Stimulated activated naive CD8-positive, alpha-beta T cell treated with anti-CD3 and anti-CD28 coated beads, Interleukin-15, amount 100 ng/mL, for 72 hours (primary cell): ENCODE measurements around the gene ANKEF1.
A peak's percentile ranks its signal among the peaks of the same experiment; 100 is the strongest.
"Not testable (repeated sequence)": the region's sequence is repeated elsewhere in the genome, so short reads cannot be mapped to it uniquely, and the experiment has no call there.

Experiments
- ATAC-seq: fragments of 150-1000 bp; cut with Tn5 transposase; 2 replicates; pipeline ENCODE4 v1.10.0; 2021; ENCODE audit warnings: mild to moderate bottlenecking, moderate library complexity
- DNase-seq, 2 donors: peaks; one replicate each; pipeline ENCODE4 v3.0.0; 2021 to 2022
- H3K27ac Mint-ChIP-seq, 2 donors: one replicate each; pipeline ENCODE4 v1.8.0; 2022; ENCODE audit warnings: mild to moderate bottlenecking in 2 of 2, mixed read lengths in 2 of 2, moderate library complexity in 2 of 2
- H3K27me3 Mint-ChIP-seq: one replicate; pipeline ENCODE4 v1.8.0; 2022; ENCODE audit warnings: mixed read lengths
- H3K4me1 Mint-ChIP-seq: one replicate; pipeline ENCODE4 v1.8.0; 2022; ENCODE audit warnings: mild to moderate bottlenecking, mixed read lengths
- H3K4me3 Mint-ChIP-seq, 2 donors: one replicate each; pipeline ENCODE4 v1.8.0; 2022; ENCODE audit warnings: mild to moderate bottlenecking in 2 of 2, mixed read lengths in 2 of 2, moderate library complexity in 1 of 2
- H3K9me3 Mint-ChIP-seq, 2 donors: one replicate each; pipeline ENCODE4 v1.8.0; 2022; ENCODE audit warnings: mixed read lengths in 2 of 2

The ANKEF1 gene

DNA sequence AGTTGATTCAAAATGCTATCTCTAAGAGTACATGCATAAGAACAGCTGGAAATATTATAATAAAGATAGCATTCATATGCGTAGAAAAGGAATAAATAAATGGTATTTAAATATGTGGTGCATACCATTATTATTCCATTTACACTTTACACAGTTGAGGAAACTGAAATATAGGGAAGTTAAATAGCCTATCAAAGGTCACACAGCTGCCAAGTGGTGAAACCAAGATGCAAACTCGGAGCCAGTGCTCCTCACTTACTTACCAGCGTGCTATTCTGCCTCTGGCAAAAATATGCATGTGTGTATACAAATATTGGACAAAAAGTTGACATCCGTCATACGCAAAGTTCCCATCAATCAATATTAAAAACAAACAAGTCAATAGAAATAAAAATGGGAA lies 22.3 kb upstream of the ANKEF1 start:
- Mint-ChIP-seq H3K4me1 (no peaks in the 10 kb centered on the region), H3K4me3 (no peak overlapping the region), H3K9me3 (no peaks in the 10 kb centered on the region), H3K27ac (no peak overlapping the region), H3K27me3 (peaks cover 7% of the 10 kb centered on the region)
- DNase-seq = no peak
- ATAC-seq = no peak

DNA sequence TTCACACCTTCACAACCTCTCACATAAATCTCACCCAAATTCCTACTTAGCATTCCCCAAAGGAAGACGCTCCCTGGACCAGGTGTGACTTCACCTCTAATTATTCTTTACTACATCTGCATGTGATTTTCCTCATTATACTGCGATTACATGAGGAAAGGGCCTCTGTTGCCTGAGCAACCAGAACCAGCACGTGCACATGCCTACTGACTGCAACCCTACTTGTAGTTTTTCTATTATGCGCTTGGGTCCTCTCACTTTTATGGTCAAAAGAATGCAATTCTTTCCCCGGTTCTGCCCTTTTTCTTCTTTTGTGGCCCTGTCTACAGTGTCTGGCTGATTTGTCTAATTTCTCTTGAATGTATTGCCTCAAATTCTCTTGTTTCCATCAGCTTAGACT lies 20.4 kb upstream of the ANKEF1 start:
- DNase-seq = no peak
- Mint-ChIP-seq H3K4me1 (no peaks in the 10 kb centered on the region), H3K27me3 (peaks cover 7% of the 10 kb centered on the region), H3K9me3 (no peaks in the 10 kb centered on the region), H3K27ac (no peak overlapping the region), H3K4me3 (no peak overlapping the region)
- no peak for ATAC-seq

- Mint-ChIP-seq H3K4me3 (no peak overlapping the region), H3K27me3 (peaks cover 24% of the 10 kb centered on the region)
Measured at GRCh38 chr20:10020937-10021336, 13.8 kb upstream of the ANKEF1 start.

GRCh38 chr20:10022625-10023024 lies 12.2 kb upstream of the ANKEF1 start:
- H3K27me3 Mint-ChIP-seq = peaks cover 24% of the 10 kb centered on the region
- H3K4me3 Mint-ChIP-seq = no peak overlapping the region

More at GRCh38 chr20:10020937-10021336, 13.8 kb upstream of the ANKEF1 start:
- DNase-seq (no peak), ATAC-seq (no peak)
- no peaks in the 10 kb centered on the region for H3K4me1 Mint-ChIP-seq
- no peak overlapping the region for H3K27ac Mint-ChIP-seq
- no peaks in the 10 kb centered on the region for H3K9me3 Mint-ChIP-seq

DNA sequence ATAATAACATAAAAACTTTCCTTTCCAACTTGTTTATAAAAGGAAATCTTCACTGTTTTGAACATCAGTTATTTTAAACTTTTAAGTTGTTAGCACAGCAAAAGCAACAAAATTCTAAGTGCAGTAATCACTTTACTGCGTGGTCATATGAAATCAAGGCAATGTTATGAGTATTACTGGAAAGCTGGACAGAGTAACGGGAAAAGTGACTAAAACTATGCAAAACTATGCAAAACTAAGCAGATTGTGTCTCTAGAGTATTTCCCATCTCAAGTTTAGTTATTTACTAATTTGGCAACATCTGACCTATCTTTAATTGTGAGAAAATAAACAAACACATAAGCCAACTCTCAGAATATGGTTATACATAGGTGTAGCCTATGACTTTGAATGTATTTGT lies 10.9 kb upstream of the ANKEF1 start:
- H3K4me1 Mint-ChIP-seq = no peaks in the 10 kb centered on the region
- ATAC-seq (no peak), DNase-seq (no peak)
- no peak overlapping the region for H3K4me3 Mint-ChIP-seq
- peaks cover 27% of the 10 kb centered on the region for H3K27me3 Mint-ChIP-seq
- H3K9me3 Mint-ChIP-seq = peaks cover 0 to 5% of the 10 kb centered on the region in 2 donors
- no peak overlapping the region for H3K27ac Mint-ChIP-seq

More at GRCh38 chr20:10022625-10023024, 12.2 kb upstream of the ANKEF1 start:
- Mint-ChIP-seq H3K9me3 (peaks cover 0 to 5% of the 10 kb centered on the region in 2 donors), H3K4me1 (no peaks in the 10 kb centered on the region), H3K27ac (no peak overlapping the region)
- ATAC-seq = no peak
- DNase-seq = no peak

- ATAC-seq, H3K27ac Mint-ChIP-seq, H3K4me1 Mint-ChIP-seq: not testable (repeated sequence)
Measured at GRCh38 chr20:10031451-10032215, 3.2 kb upstream of the ANKEF1 start.

GRCh38 chr20:10032269-10032668 lies 2.5 kb upstream of the ANKEF1 start:
- H3K4me3 Mint-ChIP-seq, H3K27ac Mint-ChIP-seq, ATAC-seq, DNase-seq, H3K9me3 Mint-ChIP-seq, H3K4me1 Mint-ChIP-seq: not testable (repeated sequence)
- peaks cover 20% of the 10 kb centered on the region for H3K27me3 Mint-ChIP-seq

More at GRCh38 chr20:10031451-10032215, 3.2 kb upstream of the ANKEF1 start:
- peaks cover 20% of the 10 kb centered on the region for H3K27me3 Mint-ChIP-seq
- not testable (repeated sequence) for H3K4me3 Mint-ChIP-seq, H3K9me3 Mint-ChIP-seq, DNase-seq

GRCh38 chr20:10033905-10034650 lies 709 bp upstream of the ANKEF1 start:
- Mint-ChIP-seq H3K27me3 (peaks cover 14% of the 10 kb centered on the region), H3K4me3 (peak overlapping the region in 1 of 2 donors; percentile 66), H3K27ac (peak overlapping the region in 1 of 2 donors; percentile 42), H3K9me3 (no peaks in the 10 kb centered on the region), H3K4me1 (peaks cover 7% of the 10 kb centered on the region)
- no peak for DNase-seq
- ATAC-seq = no peak

DNA sequence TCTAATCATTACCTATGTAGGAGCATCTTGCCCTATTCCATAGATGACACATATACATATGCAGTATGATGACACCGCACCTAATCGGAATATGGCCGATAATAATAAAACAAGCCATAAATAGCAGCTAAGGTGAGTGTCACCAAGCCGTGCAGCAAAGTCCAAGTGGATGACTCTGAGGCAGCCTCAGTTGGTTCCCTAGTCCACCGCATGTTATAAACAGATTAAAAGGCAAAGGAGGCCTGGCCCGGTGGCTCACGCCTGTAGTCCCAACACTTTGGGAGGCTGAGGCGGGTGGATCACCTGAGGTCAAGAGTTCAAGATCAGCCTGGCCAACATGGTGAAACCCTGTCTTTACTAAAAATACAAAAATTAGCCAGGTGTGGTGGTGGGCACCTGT lies 1.5 kb downstream of the ANKEF1 start:
- not testable (repeated sequence) for H3K9me3 Mint-ChIP-seq, ATAC-seq, H3K4me3 Mint-ChIP-seq, DNase-seq, H3K27me3 Mint-ChIP-seq, H3K4me1 Mint-ChIP-seq, H3K27ac Mint-ChIP-seq

DNA sequence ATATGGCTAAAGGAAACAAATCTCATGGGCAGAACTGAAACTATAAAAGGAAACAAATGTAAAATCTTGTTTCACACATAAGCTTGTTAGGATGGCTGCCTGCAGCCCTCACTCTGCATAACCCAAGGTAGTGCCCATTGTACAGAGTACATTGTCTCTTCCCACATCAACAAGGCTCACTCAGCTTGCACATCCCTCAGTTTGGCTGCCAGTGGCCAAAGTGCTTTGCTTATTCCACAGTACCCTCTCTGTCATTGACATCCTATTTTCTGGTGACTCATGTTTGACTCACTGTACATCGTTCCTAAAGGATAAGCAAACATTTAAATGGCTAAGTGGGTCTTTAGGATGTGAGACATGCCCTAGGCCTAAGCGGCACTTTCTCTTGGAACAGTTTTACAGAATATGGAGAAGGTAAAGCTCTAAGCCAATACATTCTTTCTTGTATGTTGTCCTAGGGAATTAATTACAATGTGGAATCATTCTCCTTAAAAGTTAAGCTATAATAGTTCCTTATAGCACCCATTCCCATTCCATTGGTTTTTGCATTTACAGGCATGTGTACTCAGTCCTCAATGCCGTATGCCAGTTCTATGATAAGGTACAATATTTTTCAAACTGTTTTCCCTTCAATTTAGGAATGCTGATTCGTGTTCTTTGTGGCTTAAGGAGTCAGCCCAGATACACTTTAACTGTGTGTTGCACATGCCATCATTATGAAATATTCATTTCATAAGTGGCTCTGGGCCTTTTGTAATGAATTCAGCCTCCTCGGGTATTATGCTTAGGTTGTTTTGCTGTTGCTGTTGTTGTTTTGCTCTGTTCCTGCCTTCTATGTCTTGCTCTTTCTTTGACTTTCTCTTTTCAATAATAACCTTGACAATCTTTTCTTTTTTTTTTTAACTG lies 5.5 kb downstream of the ANKEF1 start:
- Mint-ChIP-seq H3K4me1 (peaks cover 19% of the 10 kb centered on the region), H3K27me3 (no peaks in the 10 kb centered on the region), H3K27ac (peak overlapping the region in 1 of 2 donors; percentile 55), H3K4me3 (no peak overlapping the region), H3K9me3 (no peaks in the 10 kb centered on the region)
- ATAC-seq (no peak), DNase-seq (no peak)

DNA sequence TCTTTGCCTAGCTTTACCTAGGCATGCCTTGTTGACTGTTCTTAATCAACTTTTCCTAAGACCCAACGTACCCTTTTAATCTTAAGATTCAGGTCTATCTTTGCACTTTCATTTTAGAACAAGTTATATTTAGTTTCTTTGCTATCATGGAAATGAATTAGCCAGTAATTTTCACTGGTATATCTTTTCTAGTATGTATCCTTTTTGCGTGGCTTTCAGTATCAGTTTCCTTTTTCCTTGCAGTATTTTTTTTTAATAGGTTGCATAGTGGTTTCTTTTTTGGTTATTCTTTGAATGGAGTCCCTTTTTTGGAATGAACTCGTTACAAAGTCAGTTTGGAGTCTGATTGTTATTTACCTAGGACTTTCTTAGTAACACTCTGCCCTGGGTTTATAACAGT lies 7.3 kb downstream of the ANKEF1 start:
- H3K27me3 Mint-ChIP-seq = no peaks in the 10 kb centered on the region
- H3K9me3 Mint-ChIP-seq = no peaks in the 10 kb centered on the region
- H3K27ac Mint-ChIP-seq = no peak overlapping the region
- H3K4me3 Mint-ChIP-seq = no peak overlapping the region
- H3K4me1 Mint-ChIP-seq = peaks cover 13% of the 10 kb centered on the region
- ATAC-seq = no peak
- DNase-seq = no peak

- no peak for DNase-seq
- no peak overlapping the region for H3K27ac Mint-ChIP-seq
- peaks cover 4% of the 10 kb centered on the region for H3K4me1 Mint-ChIP-seq
- H3K27me3 Mint-ChIP-seq = no peaks in the 10 kb centered on the region
- no peak for ATAC-seq
- H3K9me3 Mint-ChIP-seq = no peaks in the 10 kb centered on the region
- no peak overlapping the region for H3K4me3 Mint-ChIP-seq
Measured at GRCh38 chr20:10047427-10047826, 12.6 kb downstream of the ANKEF1 start.

DNA sequence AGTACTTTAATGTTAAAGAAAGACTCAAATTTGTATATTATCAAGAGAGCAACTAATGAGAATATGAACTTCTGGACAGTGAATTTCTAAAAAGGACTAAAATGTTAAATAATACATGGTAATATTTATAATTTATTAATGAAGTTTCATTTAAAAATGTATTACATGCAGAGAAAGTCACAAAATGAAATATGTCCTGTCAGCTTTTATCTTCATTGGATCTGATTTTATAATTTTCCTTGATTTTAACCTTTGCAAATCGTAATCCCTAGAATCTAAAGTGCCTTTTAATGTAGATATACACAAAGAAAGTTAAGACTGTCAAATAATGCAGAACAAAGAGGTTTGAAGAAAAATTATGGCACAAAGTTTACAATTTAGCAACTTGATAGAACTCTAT lies 16.4 kb downstream of the ANKEF1 start:
- Mint-ChIP-seq H3K4me3 (no peak overlapping the region), H3K27ac (no peak overlapping the region)
- no peak for ATAC-seq

GRCh38 chr20:10059006-10059405 lies 24.2 kb downstream of the ANKEF1 start:
- Mint-ChIP-seq H3K27ac (no peak overlapping the region), H3K4me3 (no peak overlapping the region), H3K9me3 (no peaks in the 10 kb centered on the region), H3K4me1 (no peaks in the 10 kb centered on the region), H3K27me3 (peaks cover 7% of the 10 kb centered on the region)
- no peak for DNase-seq
- no peak for ATAC-seq

More for the DNA sequence above, 16.4 kb downstream of the ANKEF1 start:
- H3K9me3 Mint-ChIP-seq = no peaks in the 10 kb centered on the region
- DNase-seq = no peak
- H3K4me1 Mint-ChIP-seq = no peaks in the 10 kb centered on the region
- no peaks in the 10 kb centered on the region for H3K27me3 Mint-ChIP-seq

GRCh38 chr20:10060226-10060625 lies 25.4 kb downstream of the ANKEF1 start:
- no peaks in the 10 kb centered on the region for H3K9me3 Mint-ChIP-seq

More at GRCh38 chr20:10060226-10060625, 25.4 kb downstream of the ANKEF1 start:
- ATAC-seq = no peak
- no peak overlapping the region for H3K27ac Mint-ChIP-seq
- H3K4me3 Mint-ChIP-seq = no peak overlapping the region
- H3K4me1 Mint-ChIP-seq = no peaks in the 10 kb centered on the region
- DNase-seq = no peak
- peaks cover 18% of the 10 kb centered on the region for H3K27me3 Mint-ChIP-seq
